HepG2 (cell line): ENCODE results near the gene MAP9. TPM values are rescaled to one million over a fixed set of nuclear protein-coding genes. Genes with fewer than 3 reads are reported as not detected.

Experiments used
- HMGXB4 ChIP-seq, 2 experiments: sonication (generic) in 1 of 2; formaldehyde crosslinking in 1 of 2; IDR thresholded peaks; 2 replicates each; pipeline versions ENCODE4 v1.4.0 to v1.6.1; 2018 to 2020; ENCODE audit warnings: missing genetic modification reagents in 2 of 2, borderline replicate concordance in 1 of 2, low read depth in 1 of 2, mild to moderate bottlenecking in 1 of 2, missing biosample characterization in 1 of 2
- MTA3 ChIP-seq: sonication (generic); formaldehyde crosslinking; IDR thresholded peaks from 2 replicates; pipeline ENCODE4 v1.4.0; 2020; ENCODE audit warnings: missing genetic modification reagents
- NFAT5 ChIP-seq: sonication (generic); formaldehyde crosslinking; IDR thresholded peaks from 2 replicates; pipeline ENCODE4 v1.4.0; 2020; ENCODE audit warnings: missing genetic modification reagents
- THYN1 ChIP-seq: sonication (generic); formaldehyde crosslinking; IDR thresholded peaks from 2 replicates; pipeline ENCODE4 v1.8.1; 2023; ENCODE audit warnings: low read depth, mild to moderate bottlenecking, moderate library complexity, missing genetic modification reagents, borderline replicate concordance
- ZEB1 ChIP-seq: IDR thresholded peaks from 2 replicates; pipeline ENCODE4 v1.6.1; 2012; ENCODE audit warnings: mild to moderate bottlenecking, low read depth, inconsistent platforms; ENCODE audit not compliant: insufficient replicate concordance
- ZNF274 ChIP-seq: sonication (generic); formaldehyde crosslinking; IDR thresholded peaks from 2 replicates; pipeline ENCODE4 v1.5.1; 2020; ENCODE audit warnings: mild to moderate bottlenecking, missing genetic modification reagents
- polyA plus RNA-seq, 8 experiments: library from polyadenylated mRNA; depleted of rRNA in 3 of 8; stranded (reverse) in 7 of 8; unstranded in 1 of 8; fragments of >200 nt; fragmentation: Illumina TruSeq in 4 of 8; extraction: Trizol in 4 of 8; gene quantifications; 2 replicates each; pipeline versions ENCODE4 v1.2.1 to v1.2.3, GENCODE V29; 2011 to 2016; ENCODE audit warnings: low read depth in 4 of 8, missing spikeins in 1 of 8, mixed read lengths in 1 of 8; ENCODE audit not compliant: insufficient read depth in 1 of 8
- total RNA-seq, 5 experiments: library from RNA; depleted of rRNA; stranded (reverse); fragments of >200 nt; fragmentation: Illumina TruSeq; extraction: Trizol; gene quantifications; 2 replicates each; pipeline ENCODE4 v1.2.3, GENCODE V29; 2016; ENCODE audit warnings: low read depth in 1 of 5

The MAP9 gene
- total and polyA plus RNA-seq, 2 of the 13 experiments (the other 11 are each of a cell fraction or from before 2014, with no cell fraction given): not detected

GRCh38 chr4:155307731-155308277 is 69.0 kb downstream of the MAP9 start (continued):
- no peak for TF ChIP-seq NFAT5
- no peak for TF ChIP-seq ZEB1
- no peak for TF ChIP-seq THYN1 (CRISPR knock-in tag)
- TF ChIP-seq HMGXB4 (CRISPR knock-in tag; IDR thresholded peaks at IDR 0.05; ENCODE audit: borderline replicate concordance in 1 of 2, low read depth in 1 of 2): no peak
- TF ChIP-seq MTA3 (CRISPR knock-in tag): no peak
- no peak for TF ChIP-seq ZNF274 (CRISPR knock-in tag)
- TF ChIP-seq, all 625 proteins: peak for 0
